Stimulated activated CD8-positive, alpha-beta memory T cell treated with anti-CD3 and anti-CD28 coated beads, Interleukin-15, amount 100 ng/mL, for 1 hour (primary cell): ENCODE measurements around the gene S100B.
A peak's percentile ranks its signal among the peaks of the same experiment; 100 is the strongest.

Experiments
- DNase-seq: peaks from one replicate; pipeline ENCODE4 v3.0.0-alpha.2; 2020; ENCODE audit warnings: low read depth

S100B gene

DNA sequence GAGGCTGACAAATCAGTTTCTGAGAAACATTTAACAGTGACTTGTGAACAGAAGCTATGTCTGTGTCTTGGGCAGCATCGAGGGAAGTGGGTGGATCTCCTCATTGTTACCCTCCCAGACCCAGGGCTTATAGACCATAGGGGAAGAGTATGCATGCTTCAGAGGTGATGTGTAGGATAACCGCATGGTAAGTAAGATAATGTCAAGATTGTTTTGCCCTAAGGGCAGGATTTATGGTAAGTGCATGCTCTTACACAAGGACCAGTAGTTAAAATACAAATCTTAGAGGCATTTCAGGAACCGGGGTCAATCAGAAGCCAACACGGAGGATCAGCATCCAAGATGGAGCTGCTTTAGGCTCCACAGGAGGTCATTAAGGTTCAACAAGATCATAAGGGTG lies 22.8 kb upstream of the S100B start:
- DNase-seq: no peak

DNA sequence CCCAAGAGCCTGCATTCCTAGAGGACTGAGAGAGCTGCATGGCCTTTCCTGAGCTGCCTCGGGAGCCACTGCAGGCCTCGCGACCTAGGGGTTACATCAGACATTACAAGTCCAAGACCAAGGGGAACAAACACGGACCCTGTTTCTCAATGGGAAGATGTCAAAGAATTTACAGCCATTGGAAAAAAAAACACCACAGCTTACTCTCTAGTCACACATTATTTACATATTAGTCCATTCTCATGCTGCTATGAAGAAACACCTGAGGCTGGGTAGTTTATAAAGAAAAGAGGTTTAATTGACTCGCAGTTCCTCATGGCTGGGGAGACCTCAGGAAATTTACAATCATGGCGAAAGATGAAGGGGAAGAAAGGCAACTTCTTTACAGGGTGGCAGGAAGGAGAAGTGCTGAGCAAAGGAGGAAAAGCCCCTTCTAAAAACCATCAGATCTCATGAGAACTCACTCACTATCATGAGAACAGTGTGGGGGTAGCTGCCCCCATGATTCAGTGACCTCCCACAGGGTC lies 22.2 kb upstream of the S100B start:
- no peak for DNase-seq

DNA sequence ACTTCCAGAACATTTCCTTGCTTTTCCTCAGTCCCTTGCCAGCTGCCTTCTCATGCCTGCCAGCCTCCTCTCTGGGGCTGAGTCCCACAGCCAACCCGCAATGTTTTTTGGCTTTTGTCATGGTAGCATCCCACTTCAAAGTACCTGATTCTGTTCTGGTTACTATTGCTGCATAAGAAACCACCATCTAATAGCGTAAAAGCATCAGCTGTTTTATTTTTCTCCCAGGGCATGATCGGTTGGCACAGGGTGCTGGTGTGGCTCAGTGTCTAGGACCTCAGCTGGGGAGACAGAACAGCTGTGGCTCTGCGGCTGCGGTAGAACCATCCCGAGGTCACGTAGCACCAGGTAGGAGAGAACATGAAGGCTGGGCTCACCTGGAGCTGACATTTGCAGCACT lies 21.7 kb upstream of the S100B start:
- no peak for DNase-seq

DNA sequence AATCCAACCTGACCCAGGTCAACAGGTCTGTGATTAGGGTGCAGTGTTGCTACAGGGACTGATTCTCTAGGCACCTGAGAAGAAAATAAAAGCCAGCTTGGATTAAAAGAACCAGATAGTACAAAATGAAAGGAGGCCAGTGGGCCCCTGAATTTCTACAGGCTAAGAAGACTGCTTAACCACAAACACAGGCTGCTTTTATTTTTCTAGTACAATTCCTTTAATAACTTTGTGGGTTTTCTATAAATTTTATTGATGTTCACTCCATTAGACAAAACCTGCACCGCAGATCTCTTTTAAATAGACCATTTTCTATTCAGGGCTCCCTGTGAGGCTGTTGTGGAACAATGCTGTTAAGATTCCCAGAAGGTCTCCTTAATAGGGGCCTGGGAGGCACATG lies 20.9 kb upstream of the S100B start:
- no peak for DNase-seq

DNA sequence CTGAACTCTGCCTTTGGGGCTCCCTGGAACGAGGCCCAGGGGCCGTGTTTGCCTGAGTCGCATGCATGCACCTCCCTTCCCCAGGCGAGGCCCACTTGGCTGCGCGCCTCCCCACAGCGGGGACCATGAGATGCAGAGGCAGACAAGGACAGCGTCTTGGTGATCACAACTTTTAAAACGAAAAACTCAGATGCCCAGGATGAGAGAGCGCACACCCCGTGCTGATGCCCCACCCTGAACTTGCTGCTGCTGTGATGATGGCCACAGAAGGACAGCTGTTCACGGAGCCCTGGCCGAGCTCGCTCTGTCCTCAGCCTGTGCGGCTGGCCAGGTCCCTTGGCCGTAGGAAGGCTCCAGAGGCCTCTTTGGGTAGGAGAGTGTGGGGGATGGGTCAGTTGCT lies 19.2 kb upstream of the S100B start:
- DNase-seq: no peak

DNA sequence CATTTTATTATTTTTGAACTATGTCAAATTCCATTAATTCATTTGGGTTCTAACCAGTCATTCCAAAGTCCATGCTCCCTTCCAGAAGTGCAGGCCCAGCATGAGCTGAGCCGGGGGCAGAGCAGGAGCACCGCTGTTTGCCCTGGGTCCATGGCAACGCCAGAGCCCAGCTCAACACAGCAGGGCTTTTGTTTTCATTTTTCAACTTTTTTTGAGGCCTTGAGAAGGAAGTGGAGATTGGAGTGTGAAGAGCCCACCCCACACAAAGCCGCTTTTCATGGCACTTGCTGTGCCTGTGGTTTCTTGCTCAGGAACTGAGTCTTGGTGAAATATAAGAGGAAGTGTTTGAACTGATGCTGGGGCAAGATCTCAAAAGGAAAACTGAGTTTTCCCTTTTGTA lies 17.3 kb upstream of the S100B start:
- DNase-seq: no peak

DNA sequence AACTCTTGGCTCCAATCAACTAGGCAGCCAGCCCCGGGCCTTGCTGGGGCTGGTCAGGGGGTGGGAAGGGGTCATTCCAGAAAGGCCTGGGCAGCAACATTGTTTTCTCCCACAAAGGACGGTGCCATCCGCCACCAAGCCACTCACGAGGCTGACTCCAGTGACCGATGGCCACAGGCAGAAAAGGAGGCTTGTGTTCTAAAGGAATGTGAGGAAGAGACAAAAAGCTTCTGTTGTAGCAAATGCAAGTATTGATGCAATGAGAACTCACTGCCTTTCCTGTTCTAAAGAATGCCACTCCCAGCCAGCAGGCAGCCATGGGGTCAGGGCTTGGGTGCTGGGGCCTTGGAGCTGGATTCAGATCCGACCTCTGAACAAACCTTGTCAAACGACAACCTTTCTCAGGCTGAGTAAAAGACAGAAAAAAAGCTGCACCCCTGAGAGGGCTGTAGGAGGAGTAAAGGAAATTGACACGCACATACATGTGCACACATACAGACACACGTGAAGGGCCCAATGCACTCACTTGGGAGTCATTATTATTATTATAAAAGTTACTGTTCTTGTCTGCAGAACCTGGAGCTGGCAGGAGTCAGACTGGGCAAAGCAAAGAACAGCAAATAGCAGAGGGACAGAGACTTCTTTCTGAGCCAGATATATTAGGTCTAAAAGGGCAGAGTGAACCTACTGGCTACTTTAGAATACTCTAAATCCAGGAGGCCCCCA lies 16.7 kb upstream of the S100B start:
- no peak for DNase-seq

DNA sequence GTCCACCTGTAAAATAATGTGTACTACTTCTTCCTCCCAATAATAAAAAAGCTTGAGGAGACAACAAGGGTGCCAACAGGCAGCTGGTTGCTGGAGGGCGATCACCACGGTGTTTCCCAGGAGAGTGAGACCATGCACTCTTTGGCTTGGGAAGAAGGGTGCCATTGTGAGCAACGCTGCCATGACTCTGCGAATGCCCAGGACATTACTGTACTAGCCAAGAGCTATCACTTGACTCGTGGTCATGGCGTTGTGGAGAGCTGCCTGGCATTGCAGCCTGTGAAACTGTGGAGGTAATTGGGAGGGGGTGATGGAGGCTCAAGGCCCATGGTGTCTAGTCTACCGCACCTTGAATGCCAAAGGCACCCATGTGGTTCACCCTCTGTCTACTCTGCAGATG lies 16.0 kb upstream of the S100B start:
- DNase-seq: no peak

DNA sequence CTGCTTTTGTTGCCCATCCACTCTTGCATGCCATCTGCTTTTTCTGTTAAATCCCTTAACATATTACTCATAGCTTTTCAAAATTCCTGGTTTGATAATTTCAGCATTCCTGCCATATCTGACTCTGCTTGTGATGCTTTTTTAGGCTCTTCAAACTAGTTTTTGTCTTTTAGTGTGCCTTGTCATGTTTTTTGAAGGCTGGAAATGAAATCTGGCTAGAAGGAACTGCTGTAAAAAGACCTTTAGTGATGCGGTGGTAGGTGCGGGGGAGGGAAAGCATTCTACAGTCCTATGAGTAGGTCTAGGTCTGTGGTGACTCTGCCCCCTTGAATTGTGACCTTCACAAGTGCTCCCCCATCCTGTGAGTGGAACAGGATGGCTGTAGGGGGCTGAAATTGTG lies 15.0 kb upstream of the S100B start:
- no peak for DNase-seq

DNA sequence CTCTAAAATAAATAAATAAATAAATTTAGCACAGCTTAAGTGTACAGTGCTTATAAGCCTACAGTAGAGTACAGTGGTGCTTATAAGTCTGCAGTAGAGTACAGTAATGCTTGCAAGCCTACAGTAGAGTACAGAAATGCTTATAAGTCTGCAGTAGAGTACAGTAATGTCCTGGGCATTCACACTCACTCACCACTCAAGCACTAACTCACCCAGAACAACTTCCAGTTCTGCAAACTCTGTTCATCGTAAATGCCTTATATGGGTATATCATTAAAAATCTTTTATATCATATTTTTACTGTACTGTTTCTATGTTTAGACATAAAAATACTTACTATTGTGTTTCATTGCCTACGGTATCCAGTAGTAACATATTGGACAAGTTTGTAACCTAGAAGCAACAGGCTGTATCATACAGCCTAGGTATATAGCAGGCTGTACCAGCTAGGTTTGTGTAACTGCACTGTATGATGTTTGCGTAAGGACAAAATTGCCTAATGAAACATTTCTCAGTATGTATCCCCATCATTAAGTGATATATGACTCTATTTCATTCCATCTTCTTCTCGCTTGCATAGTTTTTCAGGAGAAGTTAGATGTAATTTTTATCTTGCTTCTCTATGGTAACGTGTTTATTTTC lies 14.0 kb upstream of the S100B start:
- no peak for DNase-seq

DNA sequence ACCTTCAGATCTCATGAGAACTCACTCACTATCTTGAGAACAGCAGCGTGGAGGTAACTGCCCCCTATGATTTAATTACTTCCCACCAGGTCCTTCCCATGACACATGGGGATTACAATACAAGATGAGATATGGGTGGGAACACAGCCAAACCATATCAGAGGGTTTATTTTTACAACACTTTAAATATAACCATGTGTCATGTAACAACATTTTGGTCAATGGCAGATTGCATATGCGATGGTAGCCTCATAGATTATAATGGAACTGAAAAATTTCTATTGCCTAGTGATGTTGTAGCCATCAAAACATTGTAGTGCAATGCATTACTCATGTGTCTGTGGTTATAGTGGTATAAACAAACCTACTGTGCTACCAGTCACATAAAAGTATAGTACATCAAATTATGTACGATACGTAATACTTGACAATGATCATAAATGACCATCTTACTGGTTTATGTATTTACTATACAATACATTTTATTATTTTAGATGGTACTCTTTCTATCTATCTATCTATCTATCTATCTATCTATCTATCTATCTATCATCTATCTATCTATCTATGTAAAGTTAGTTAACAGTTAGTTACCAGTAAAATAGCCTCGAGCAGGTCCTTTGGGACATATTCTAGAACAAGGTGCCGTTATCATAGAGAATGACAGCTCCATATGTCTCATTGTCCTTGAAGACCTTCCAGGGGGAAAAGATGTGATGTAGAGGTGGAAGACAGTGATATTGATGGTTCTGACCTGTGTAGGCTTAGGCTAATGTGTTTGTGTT lies 12.6 kb upstream of the S100B start:
- no peak for DNase-seq

DNA sequence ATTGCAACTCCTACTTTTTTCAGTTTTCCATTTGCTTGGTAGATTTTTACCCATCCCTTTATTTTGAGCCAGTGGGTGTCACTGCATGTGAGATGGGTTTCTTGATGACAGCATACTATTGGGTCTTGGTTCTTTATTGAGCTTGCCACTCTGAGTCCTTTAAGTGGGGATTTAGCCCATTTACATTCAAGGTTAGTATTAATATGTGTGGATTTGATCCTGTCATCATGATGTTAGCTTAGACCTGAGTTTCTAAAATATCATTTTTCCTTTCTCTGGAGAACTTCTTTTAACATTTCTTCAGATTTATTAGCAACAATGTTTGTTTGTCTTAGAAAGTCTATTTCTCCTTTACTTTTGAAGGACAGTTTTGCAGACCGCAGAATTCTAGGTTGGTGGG lies 11.8 kb upstream of the S100B start:
- no peak for DNase-seq

DNA sequence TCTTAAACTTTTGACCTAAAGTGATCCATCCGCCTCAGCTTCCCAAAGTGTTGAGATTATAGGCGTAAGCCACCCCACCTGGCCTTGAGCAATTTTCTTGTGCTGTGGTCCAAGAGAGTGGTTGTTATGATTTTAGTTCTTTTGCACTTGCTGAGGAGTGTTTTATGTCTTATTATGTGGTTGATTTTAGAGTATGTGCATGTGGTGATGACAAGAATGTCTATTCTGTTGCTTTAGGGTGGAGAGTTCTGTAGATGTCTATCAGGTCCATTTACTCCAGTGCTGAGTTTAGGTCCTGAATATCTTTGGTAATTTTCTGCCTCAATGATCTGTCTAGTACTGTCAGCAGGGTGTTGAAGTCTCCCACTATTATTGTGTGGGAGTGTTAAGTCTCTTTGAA lies 11.2 kb upstream of the S100B start:
- DNase-seq: no peak

DNA sequence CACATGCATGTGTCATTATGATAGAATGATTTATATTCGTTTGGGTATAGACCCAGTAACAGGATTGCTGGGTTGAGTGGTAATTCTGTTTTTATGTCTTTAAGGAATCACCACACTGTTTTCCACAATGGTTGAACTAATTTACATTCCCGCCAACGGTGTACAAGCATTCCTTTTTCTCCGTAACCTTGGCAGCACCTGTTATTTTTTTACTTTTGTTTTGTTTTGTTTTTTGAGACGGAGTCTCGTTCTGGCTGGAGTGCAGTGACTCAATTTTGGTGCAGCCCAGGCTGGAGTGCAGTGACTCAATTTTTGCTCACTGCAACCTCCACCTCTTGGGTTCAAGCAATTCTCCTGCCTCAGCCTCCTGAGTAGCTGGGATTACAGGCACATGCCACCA lies 8.5 kb upstream of the S100B start:
- no peak for DNase-seq

DNA sequence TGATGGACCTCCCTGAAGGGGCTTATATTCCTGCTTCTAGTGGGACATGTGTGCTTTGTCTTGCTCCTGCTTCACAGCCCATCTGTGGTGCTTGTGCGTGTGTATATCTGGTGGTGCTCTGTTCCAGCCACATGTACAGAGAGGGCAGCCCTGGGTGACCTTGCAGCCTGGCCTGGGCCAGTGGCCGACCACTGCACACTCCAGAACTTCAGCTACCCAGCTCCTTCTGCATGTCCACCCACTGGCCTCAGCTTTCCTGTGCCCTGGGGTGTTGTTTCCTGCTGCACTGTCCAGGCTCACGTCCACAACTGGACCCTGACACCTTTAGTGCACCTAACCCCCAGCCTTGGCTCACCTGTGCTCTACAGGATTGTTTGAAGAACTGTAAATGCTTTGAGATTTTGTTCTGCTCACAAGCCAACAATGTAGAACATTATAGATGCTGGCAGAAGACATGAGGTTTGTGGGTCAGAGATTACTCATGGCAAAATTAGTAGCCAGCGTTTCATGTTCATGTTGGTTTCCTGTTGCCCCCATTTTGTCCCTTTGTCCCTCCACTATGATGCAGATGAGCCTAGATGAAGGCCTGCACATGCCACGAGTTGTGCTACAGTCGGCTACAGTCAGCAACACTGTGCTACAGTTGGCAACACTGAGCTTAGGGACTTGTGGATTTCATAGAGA lies 5.3 kb upstream of the S100B start:
- no peak for DNase-seq

DNA sequence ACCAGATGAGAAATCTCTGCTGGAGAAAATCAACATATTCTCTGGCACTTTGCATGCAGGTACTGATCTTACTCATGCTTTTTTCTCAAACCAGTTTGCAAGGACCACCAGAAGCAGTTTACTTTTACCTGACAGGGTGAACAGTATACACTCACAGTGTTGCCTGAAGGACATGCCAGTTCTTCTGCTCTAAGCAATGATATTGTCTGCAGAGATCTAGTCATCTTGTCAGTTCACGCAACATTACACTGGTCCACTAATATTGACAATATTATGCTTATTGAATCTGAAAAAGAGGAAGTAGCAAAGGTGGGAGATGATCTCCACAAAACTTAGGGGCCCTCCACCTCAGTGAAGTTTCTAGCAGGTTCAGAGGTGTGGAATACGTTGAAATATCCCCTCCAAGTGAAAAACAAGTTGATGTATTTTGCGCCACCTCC lies 3.8 kb upstream of the S100B start:
- DNase-seq: no peak

DNA sequence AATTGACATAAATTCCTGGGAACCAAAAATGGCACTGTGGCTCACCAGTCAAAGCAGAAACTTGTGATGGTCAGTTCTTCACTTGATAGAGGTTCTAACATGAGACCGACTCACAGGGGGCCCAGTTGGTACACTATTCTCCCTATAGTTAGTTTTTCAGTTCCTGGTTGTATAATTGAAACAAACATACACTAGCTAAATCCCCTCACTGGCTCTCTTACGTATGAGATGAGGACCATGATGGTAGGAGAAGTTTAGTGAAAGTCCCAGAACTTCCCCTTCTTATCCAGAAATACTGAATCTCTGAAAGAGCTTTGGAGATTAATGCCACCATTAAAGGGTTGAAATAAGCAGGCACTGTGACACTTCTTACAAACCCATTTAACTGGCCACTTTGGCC lies 2.8 kb upstream of the S100B start:
- DNase-seq: no peak

DNA sequence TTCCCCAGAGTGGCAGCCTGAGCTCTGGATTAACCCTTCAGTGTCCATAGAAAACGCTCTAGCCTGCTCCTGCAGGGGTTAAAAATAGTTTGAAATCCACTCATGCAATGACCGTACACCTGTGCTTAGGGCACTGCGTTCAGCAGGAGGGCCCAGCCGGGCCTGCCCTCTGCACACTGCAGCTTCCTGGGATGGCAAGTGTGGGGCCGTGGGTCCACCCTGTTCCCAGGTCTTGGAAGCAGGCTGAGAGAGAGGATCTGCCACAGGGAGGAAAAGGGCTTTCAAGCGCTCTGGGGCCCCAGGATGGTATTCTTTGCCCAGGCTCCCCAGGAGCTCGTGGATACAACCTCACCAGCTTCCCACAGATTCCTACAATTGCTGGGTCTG lies 1.5 kb upstream of the S100B start:
- no peak for DNase-seq

DNA sequence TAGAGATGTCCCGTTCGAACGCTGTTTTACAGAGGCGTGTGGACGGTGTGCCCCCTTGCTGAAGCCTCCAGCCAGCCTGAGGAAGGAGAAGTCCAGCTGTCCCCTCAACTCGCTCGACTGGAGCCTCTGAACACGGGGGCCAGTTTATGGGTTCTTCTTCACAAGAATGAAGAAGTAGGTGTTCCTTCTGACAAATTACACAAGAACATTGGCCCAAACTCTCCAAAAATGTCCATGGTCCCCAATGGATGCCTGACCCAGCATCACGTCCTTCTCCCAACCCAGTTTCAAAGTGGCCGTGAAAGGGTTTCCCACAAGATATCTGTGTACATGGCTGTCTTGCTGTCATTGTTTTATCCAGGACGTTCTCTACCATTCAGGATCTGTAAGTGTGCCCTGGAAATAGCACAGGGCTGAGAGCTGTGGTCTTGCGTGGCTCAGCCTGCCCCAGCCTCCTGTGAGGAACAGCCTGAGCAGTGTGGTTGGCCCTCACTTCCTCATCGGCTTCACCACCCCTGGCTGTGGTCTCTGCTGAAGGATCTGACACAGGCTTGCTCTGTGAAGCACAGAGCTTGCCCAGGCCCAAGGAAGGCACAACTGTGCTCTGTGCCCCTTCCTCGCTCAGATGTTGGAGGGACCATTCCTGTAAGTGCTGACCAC lies 1.0 kb upstream of the S100B start:
- peak; percentile 22 for DNase-seq

DNA sequence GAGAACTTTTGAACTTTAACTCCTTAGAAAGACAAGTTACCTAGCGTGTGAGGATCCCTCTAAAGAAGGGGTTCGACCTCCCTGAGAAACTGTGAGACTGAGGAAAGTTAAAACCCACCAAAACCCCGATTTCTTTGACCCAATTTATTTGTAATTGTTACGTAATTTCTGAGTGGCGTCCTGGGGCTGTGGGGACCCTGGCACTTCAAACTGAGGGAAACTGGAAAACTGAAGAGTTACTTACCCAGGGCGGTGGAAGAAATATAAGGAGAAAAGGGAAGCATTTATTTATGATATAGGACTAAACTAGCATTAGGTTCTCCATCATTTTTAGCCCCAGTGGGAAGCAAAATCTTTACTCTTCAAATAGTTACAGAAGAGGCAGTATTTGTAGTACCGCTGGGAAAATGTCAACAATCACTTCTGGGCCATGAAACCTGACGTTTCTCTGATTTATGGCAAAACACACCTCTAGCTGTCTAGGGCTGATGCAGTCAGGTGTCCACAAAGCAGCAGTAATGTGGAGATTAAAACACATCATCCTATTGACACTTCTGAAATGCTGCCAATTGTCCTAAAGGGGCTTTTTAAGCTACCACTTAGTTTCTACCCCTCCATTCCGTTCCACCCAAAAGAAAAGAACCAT lies 430 bp downstream of the S100B start:
- DNase-seq: no peak

DNA sequence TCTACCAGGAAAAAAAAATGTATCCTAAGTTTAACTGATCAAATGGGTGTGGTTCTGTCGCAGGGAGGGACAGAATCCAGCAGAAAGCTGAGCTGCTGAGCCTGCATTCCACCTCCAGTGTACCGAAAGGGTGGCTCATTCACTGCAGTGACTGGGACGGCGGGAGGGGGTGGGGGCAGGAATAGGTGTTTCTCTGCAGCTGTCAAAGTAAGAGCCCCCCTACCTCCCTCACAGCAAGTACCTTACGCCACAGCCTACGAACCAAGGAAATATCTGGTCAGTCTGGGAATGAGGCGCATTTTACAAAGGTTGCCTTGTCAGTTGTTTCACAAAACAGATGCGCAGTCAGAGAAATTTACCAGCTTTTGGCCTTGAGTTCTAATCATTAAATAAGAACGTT lies 1.7 kb downstream of the S100B start:
- DNase-seq: no peak
